Measurements from ENCODE around the gene C2orf69.

The C2orf69 gene

GRCh38 chr2:199966976-199967375, 55.9 kb downstream of the C2orf69 start:
- DNase-seq (ENCODE audit: low read depth, low spot score) = no peak

- no peak for DNase-seq (ENCODE audit: low read depth, low spot score)
Measured at GRCh38 chr2:199968126-199968525, 57.0 kb downstream of the C2orf69 start.

GRCh38 chr2:199972088-199972626, 61.1 kb downstream of the C2orf69 start:
- DNase-seq (ENCODE audit: low read depth, low spot score) = no peak

- DNase-seq (ENCODE audit: low read depth, low spot score) = no peak
Measured at GRCh38 chr2:199973703-199974102, 62.6 kb downstream of the C2orf69 start.

- no peak for DNase-seq (ENCODE audit: low read depth, low spot score)
Measured at GRCh38 chr2:199975273-199975895, 64.3 kb downstream of the C2orf69 start.
